Putamen (tissue), 1 donor: ENCODE measurements around the gene ISYNA1.

Source experiments
- DNase-seq: peaks from one replicate; pipeline ENCODE4 v3.0.0-alpha.2; 2016; ENCODE audit warnings: low spot score

Gene ISYNA1

GRCh38 chr19:18467978-18468377, 30.0 kb upstream of the ISYNA1 start:
- no peak for DNase-seq

- DNase-seq: no peak
These were observed 28.4 kb upstream of the ISYNA1 start for GRCh38 chr19:18466354-18466753.

GRCh38 chr19:18465964-18466339, 28.0 kb upstream of the ISYNA1 start:
- no peak for DNase-seq

GRCh38 chr19:18465214-18465963, 27.5 kb upstream of the ISYNA1 start:
- DNase-seq: no peak

- DNase-seq: peak; percentile 93
These were observed 26.7 kb upstream of the ISYNA1 start for GRCh38 chr19:18464646-18465045.

DNA sequence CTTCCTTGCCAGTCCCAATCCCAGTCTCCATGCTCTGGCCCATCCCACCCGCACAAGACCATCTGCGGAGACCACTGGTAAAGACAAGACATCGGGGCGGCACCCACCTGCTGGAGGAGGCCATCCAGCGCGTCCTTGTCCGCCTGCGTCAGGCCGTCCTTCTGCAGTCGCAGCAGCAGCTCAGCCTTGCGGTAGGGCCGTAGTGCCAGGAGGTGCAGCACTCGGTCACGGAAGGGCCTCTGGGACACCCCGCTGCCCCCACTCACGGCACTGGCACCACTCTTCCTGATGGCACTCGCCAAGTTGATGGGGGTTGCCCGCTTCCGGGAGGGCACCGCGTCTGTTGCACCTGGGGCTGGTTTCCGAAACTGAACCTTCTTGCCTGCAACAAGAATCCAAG, 23.5 kb upstream of the ISYNA1 start:
- no peak for DNase-seq

- DNase-seq: no peak
These were observed 23.0 kb upstream of the ISYNA1 start for GRCh38 chr19:18460900-18461299.

DNA sequence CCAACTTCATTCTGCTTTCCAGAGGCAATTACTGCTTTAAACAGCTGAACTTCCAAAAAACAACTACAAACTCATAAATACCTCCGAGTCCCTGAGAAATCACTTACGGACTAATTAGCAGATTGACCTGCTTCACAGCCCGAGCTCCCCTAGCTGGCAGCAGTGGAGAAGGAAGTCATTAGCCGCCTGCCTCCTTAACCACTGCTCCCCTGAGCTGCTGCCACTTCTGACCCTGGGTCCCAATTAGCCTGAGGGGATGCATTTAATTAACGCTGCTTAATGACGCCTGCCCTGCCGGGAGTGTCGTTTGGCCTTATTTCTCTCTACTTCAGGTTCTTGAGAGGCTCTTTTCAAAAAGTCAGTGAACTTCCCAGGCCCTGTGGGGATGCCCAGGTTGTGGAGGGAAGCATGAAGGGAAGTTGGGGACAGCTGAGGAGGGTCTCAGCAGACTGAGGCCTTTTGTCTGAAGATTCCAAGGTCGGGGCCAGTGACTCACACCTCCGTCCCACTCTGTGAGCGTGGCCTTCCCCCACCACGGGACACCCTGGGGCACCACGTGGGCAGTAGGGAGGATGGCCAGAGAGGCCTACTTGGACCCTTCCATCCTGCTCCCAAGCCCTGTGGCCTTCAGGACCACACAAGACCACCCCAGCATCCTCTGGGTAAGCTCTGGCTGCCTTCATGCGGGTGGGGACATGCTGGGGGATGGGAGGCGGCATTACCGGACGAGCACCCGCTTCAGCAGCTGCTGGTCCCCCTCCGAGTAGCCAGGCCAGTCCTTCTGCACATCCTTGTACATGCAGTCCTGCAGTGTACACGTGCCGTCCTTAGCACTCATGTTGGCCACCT, 19.8 kb upstream of the ISYNA1 start:
- DNase-seq: no peak

- DNase-seq: no peak
These were observed 19.0 kb upstream of the ISYNA1 start for GRCh38 chr19:18456974-18457373.

- no peak for DNase-seq
These were observed 18.3 kb upstream of the ISYNA1 start for GRCh38 chr19:18456279-18456678.

DNA sequence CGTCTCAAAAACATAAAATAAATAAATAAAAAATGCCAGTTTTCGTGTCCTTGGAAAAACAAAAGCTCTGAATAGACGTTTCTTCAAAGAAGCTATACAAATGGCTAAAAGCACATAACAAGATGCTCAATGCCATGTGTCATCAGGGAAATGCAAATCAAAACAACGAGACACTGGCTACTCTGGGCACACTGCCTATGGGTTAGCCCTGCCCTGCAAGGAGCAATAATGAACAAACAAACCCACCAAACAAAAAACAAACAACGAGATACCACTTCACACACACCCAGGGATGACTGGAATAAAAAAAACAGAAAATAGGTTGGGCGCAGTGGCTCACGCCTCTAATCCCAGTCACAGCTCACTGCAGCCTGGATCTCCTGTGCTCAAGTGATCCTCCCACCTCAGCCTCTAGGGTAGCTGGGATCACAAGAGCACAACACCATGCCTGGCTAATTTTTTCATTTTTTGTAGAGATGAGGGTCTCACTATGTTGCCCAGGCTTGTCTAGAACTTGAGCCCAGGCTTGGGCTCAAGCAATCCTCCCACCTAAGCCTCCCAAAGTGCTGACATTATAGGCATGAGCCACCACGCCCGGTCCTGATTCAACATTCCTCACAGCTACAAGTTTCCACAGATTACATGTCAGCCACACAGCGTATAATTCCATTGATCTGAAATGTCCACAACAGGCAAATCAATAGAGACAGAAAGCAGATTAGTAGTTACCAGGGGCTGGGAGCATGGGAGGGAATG, 15.5 kb upstream of the ISYNA1 start:
- no peak for DNase-seq

- no peak for DNase-seq
These were observed 14.5 kb upstream of the ISYNA1 start for GRCh38 chr19:18452386-18452785.

DNA sequence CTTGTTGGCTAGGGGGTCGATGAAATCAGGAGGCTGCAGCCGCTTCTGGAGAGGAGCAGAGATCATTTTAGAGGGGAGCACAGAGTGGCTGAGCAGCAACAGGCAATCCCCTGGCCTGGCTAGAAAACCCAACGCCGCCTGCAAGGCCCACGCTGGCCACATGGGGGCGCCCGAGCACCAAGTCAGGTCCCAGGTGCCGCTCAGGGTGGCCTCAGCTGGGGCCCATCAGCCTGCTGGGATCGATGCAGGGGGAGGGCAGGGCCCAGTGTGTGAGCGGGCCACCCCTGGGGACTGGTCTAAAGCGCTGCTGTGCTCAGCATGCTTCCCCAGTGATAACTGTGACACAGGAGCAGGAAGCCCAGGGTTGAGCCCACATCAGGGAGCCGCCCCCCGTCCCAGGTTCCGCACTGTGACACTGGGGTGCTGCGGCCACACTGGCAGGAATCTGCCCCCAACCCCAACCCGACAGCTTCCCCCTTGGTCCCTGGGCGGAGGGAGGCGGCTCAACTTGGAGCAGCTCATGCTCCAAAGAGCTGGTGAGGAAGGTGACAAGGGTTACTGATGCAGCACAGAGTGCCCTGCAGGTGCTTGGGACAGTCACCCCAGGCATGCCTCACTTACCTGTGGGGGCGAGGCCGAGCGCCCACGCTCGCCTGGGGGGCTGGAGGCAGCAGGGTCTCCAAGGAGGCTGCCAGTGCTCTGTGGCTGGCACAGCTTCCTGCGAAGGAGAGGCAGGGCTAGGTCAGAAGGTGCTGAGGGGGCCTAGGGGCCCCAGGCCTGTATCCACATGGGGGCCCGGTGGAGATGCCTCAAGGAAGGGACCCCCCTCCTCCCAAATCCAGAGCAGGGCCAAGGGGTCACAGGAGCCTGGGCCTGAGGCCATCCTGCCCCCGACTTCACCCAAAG, 13.3 kb upstream of the ISYNA1 start:
- peak; percentile 60 for DNase-seq

- no peak for DNase-seq
These were observed 12.3 kb upstream of the ISYNA1 start for GRCh38 chr19:18450021-18450930.

DNA sequence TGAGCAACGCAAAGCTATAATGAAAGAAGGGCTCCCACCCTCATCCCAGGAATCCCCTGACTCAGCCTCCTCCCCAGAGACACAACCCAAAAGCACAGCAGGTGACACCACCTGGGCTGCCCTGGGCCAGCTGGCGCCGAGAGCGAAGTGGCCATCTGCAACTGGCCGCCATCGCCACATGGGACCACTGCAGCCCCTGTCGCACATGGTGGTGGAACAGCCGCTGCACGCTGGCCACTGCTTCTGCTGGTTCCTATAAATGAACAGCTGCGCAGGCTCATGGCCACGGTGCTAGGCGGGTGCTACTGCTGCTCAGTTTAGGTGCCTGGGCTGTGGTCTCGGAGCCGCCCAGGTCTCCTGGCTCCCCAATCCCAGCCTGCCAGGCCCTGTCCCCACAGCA, 11.6 kb upstream of the ISYNA1 start:
- no peak for DNase-seq

DNA sequence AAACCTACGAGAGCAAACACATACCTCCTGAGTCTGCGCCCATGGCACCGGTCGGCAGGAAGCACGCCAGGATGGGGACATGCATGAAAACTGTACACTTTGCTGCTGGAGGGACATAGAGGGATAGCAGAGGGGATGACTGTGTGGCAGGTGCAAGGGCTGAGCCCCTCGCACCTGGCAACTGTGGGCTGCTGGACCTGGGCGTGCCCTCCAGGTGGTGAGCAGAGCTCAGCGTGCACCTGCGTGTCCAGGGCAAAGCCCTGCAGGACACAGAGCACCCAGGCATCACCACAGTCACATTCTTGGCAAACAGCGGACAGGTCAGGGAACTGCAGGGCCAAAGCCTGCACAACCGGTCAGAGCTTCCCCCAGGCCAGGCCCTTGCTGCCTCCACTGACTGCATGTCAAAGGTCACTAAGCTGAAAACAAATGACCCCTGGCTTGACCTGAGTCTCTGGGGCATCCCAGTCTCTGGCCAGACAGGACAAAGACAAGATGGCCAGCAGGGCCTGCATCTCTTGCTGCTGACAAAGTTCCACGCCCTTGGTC, 9.0 kb upstream of the ISYNA1 start:
- no peak for DNase-seq

GRCh38 chr19:18446145-18446810, 8.3 kb upstream of the ISYNA1 start:
- no peak for DNase-seq

DNA sequence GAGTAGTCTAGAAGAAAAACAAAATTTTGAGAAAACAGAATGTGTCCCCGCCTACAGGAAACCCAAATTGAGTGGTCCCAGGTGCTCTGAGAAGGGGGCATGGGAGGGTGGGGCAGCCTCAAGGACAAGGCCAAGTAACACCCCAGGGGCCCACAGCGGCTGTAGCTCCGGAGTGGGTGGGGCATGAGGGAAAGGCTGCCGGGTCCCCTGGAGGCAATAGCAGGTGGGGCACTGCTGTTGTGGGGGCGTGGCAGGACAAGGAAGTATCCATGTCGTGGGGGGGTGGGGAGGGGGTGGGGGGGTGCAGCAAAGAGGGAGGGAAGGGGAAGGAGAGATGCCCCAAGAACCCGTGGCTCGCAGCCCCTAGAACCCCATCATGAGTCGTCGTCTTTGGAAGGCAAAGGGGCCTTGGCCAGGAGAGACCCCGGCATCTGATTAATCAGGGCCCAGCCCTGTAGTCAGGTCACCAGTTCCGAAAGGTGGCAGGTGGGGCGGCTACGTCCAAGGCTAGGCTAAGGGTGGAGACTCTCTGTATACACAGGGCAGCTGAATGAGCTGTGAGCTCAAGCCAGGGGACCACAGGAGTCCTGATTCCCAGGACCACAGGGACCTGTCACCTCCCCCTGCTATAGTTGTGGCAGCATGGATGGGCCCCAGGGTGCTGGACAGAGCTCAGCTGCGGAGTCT, 7.5 kb upstream of the ISYNA1 start:
- DNase-seq: no peak

- no peak for DNase-seq
These were observed 6.6 kb upstream of the ISYNA1 start for GRCh38 chr19:18444513-18444912.
